Ovary (tissue), 3 donors: ENCODE results near the gene HTRA3.

Experiments used
- CTCF ChIP-seq, 3 donors: fragments of 450-650 bp in 2 of 3; fragments of 200-600 bp in 1 of 3; IDR thresholded peaks; one replicate each; pipeline versions ENCODE4 v1.5.1 to v1.8.0; 2016 to 2022; ENCODE audit warnings: antibody characterized with exemption in 3 of 3, mild to moderate bottlenecking in 1 of 3
- POLR2A ChIP-seq: fragments of 450-650 bp; IDR thresholded peaks from one replicate; pipeline ENCODE4 v1.6.1; 2017; ENCODE audit warnings: antibody characterized with exemption, mild to moderate bottlenecking, moderate library complexity
- donor health status: DM: no; HTN: no; CAD: no.

GRCh38 chr4:8271821-8272220, 2.3 kb downstream of the HTRA3 start:
- TF ChIP-seq CTCF (IDR thresholded peaks at IDR 0.05) = no peak
- TF ChIP-seq POLR2A = no peak
